ENCODE data around the gene KIAA1328. TPM values are rescaled to one million over a fixed set of nuclear protein-coding genes. Genes with fewer than 3 reads are reported as not detected.

The KIAA1328 gene
- total RNA-seq, 1 donor from 2014 or later: 9.5 TPM

- no peak overlapping the region for H3K27ac Mint-ChIP-seq (ENCODE audit: unreplicated experiment)
- H3K4me3 Mint-ChIP-seq (ENCODE audit: unreplicated experiment): peak overlapping the region; percentile 64
Observed at GRCh38 chr18:37252854-37253393, 424.0 kb downstream of the KIAA1328 start.

DNA sequence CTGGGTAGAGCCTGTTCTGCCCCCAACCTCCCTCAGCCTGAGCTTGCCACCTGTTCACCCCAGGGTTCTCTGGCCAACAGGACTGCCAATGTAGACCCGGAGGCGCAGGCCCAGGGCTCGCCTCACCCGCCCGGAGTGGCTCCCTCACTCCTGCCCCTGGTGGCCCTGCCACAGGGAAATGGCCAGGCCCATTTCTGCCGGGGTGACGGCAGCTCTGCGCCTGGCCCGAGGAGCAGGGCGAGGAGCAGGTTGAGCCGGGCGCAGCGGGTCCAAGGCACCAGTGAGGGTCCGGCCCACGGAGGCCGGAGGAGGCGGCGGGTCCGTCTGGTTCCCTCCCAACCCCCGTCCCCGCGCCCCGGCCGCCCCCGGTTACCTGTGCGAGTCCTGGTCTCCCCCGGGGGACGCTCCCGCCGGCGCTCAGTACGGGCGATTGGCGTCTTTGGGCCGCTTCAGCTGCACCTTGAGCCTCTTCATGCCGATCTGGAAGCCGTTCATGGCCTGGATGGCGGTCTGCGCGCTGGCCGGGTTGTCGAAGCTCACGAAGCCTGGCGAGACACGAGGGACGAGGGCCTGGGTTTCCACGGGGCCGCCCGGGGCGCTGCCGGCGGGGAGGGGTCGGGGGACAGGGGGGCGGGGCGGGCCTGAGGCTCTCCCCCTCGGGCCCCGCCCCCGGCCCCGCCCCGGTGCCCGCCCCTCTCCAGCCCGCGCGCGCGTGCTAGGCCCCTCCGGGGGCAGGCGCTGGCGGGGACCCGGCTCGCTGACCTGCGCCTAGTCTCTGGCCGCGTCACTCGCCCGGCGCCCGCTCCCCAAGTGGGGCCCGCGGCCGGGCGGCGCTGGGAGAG is 424.7 kb downstream of the KIAA1328 start:
- Mint-ChIP-seq H3K9me3 (ENCODE audit: unreplicated experiment) (peaks cover 11% of the 10 kb centered on the region), H3K4me3 (ENCODE audit: unreplicated experiment) (peak overlapping the region; percentile 49), H3K36me3 (ENCODE audit: unreplicated experiment) (peaks cover 6% of the 10 kb centered on the region), H3K4me1 (ENCODE audit: low read depth, unreplicated experiment) (peaks cover 6% of the 10 kb centered on the region), H3K27me3 (ENCODE audit: unreplicated experiment) (peaks cover 16% of the 10 kb centered on the region), H3K27ac (ENCODE audit: unreplicated experiment) (no peak overlapping the region)
- TF ChIP-seq CTCF (IDR thresholded peaks at IDR 0.05; ENCODE audit: partially characterized antibody, unreplicated experiment): no peak
- peak; percentile 72 for DNase-seq

More at GRCh38 chr18:37252854-37253393, 424.0 kb downstream of the KIAA1328 start:
- DNase-seq: no peak
- peaks cover 16% of the 10 kb centered on the region for H3K27me3 Mint-ChIP-seq (ENCODE audit: unreplicated experiment)
- TF ChIP-seq CTCF (IDR thresholded peaks at IDR 0.05; ENCODE audit: partially characterized antibody, unreplicated experiment): no peak
- H3K36me3 Mint-ChIP-seq (ENCODE audit: unreplicated experiment): peaks cover 6% of the 10 kb centered on the region
- H3K4me1 Mint-ChIP-seq (ENCODE audit: low read depth, unreplicated experiment): peaks cover 2% of the 10 kb centered on the region
- H3K9me3 Mint-ChIP-seq (ENCODE audit: unreplicated experiment): peaks cover 11% of the 10 kb centered on the region

GRCh38 chr18:37254236-37254754 is 425.4 kb downstream of the KIAA1328 start:
- peak overlapping the region; percentile 72 for H3K4me3 Mint-ChIP-seq (ENCODE audit: unreplicated experiment)
- TF ChIP-seq CTCF (IDR thresholded peaks at IDR 0.05; ENCODE audit: partially characterized antibody, unreplicated experiment): no peak
- H3K4me1 Mint-ChIP-seq (ENCODE audit: low read depth, unreplicated experiment): peaks cover 9% of the 10 kb centered on the region
- H3K27ac Mint-ChIP-seq (ENCODE audit: unreplicated experiment): peak overlapping the region; percentile 11
- H3K27me3 Mint-ChIP-seq (ENCODE audit: unreplicated experiment): peaks cover 16% of the 10 kb centered on the region
- H3K36me3 Mint-ChIP-seq (ENCODE audit: unreplicated experiment): peaks cover 6% of the 10 kb centered on the region
- H3K9me3 Mint-ChIP-seq (ENCODE audit: unreplicated experiment): peaks cover 11% of the 10 kb centered on the region
- peak; percentile 44 for DNase-seq

- DNase-seq: no peak
- Mint-ChIP-seq H3K36me3 (ENCODE audit: unreplicated experiment) (peaks cover 6% of the 10 kb centered on the region), H3K4me3 (ENCODE audit: unreplicated experiment) (peak overlapping the region; percentile 72), H3K9me3 (ENCODE audit: unreplicated experiment) (peaks cover 11% of the 10 kb centered on the region), H3K27me3 (ENCODE audit: unreplicated experiment) (peaks cover 16% of the 10 kb centered on the region), H3K27ac (ENCODE audit: unreplicated experiment) (peak overlapping the region; percentile 11), H3K4me1 (ENCODE audit: low read depth, unreplicated experiment) (peaks cover 13% of the 10 kb centered on the region)
- no peak for TF ChIP-seq CTCF (IDR thresholded peaks at IDR 0.05; ENCODE audit: partially characterized antibody, unreplicated experiment)
Observed at GRCh38 chr18:37254973-37255372, 426.0 kb downstream of the KIAA1328 start.

DNA sequence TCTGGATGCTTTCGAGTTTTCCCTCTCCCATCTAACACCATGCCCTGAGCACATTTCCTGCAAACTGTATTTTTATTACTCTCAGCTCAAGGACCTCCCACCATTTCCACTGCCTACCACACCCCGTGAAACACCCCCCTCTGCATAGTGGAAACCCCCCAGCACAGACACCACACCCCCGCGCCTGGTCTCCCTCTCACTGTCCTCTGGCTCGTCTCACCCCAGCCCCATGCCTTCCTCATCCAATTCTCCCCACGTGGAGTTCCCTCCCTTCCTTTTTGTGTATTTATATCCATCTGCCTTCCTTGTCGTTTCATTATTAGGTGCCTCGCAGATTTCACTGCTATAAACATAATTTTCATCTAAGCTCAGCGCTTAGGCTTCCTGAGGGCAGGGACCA is 429.2 kb downstream of the KIAA1328 start:
- no peak for DNase-seq
- Mint-ChIP-seq H3K4me1 (ENCODE audit: low read depth, unreplicated experiment) (peaks cover 15% of the 10 kb centered on the region), H3K27ac (ENCODE audit: unreplicated experiment) (no peak overlapping the region), H3K27me3 (ENCODE audit: unreplicated experiment) (peaks cover 16% of the 10 kb centered on the region), H3K4me3 (ENCODE audit: unreplicated experiment) (no peak overlapping the region), H3K36me3 (ENCODE audit: unreplicated experiment) (no peaks in the 10 kb centered on the region), H3K9me3 (ENCODE audit: unreplicated experiment) (peaks cover 3% of the 10 kb centered on the region)
- no peak for TF ChIP-seq CTCF (IDR thresholded peaks at IDR 0.05; ENCODE audit: partially characterized antibody, unreplicated experiment)
